HG02759 (cell line): ENCODE results near the gene PRKN.
"Not testable (repeated sequence)": the region's sequence is repeated elsewhere in the genome, so short reads cannot be mapped to it uniquely, and the experiment has no call there.

ENCODE experiments used
- ATAC-seq: cut with Tn5 transposase; IDR thresholded peaks from one replicate; pipeline ENCODE4 v1.9.1; 2021; ENCODE audit warnings: mild to moderate bottlenecking, moderate library complexity; ENCODE audit not compliant: unreplicated experiment

The PRKN gene

GRCh38 chr6:161886545-161886944 is 841.0 kb downstream of the PRKN start:
- ATAC-seq, result not testable (repeated sequence)

DNA sequence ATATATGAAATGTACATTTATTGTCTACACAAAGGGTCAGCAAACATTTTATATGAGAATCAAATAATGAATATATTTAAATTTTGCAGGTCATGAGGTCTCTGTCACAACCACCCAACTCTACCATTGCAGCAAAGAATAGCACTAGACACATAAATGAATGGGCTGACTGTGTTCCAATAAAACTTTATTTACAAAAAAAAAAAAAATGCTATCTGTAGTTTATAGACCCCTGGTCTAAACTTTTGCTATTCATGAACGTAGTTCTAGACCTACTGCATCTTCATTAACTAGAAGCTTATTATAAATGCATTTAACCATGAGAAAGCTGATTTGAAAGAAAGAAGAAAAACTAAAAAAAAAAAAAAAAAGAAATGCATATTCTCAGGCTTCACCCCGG is 842.8 kb downstream of the PRKN start:
- no peak for ATAC-seq

- no peak for ATAC-seq
Observed at GRCh38 chr6:161882196-161882765, 845.3 kb downstream of the PRKN start.

DNA sequence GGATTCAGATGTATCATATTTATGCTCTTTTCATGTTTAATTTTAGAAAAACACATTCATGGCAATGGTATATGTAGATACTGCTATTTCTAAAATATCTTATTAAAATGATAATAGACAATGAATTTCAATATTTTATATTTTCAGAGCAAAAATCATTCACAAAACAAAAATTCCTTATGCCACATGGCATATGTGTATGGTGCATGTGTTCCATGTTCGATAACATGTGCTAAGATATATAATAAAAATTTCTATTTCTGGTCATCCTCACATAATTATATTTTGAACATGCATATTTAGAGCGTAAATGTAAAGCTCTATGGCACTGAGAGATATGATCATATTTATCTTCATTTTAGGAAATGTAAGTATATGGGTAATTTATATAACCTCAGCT is 847.5 kb downstream of the PRKN start:
- no peak for ATAC-seq

GRCh38 chr6:161876231-161876630 is 851.3 kb downstream of the PRKN start:
- ATAC-seq, result no peak

DNA sequence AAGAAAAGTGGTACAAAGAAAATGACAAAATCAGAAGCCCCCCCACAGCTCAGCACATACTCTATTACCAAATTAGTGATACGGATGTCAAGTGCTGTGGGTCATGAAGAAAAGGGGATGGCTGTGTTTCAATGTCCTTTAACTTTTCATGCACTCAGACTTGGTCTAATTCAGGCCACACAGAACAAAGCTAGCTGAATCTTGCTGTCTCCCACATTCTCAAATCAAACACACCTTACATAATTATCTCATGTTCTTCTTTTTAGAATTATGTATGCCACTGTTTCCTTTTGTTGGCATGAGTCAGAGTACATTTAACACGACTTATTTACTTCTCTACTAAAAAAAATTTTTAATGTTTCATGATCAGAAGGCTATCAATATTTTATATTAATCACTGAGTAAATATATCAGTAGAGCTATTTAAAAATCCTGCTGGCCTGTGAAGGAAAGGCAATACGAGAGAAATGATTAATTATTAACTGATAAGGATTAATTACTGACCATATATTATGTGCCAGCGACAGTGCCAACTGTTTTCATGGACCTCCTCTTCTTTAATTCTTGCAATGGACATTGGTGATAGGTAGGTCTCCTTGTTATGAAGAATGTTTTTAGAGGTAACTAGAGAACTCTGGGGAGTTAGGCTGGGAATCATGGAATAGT is 857.2 kb downstream of the PRKN start:
- ATAC-seq, result no peak

DNA sequence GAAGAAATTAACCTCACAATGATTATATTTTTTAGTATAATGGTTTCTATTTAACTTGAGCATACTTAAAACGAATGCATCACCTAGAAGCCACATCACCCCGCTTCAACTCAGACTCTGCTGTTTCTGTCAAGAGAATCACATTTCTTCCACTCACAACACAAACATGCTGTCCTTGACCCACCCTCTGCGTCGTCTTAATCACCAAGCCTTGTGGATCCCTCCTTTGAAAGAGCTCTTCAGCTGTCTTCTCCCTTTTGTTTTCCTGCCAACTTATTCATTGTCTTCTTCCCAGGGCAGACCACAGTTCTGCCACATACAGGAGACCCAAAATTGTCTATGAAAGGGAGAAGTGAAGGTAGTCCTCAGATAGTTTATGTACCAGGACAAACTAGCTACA is 858.1 kb downstream of the PRKN start:
- ATAC-seq, result no peak

DNA sequence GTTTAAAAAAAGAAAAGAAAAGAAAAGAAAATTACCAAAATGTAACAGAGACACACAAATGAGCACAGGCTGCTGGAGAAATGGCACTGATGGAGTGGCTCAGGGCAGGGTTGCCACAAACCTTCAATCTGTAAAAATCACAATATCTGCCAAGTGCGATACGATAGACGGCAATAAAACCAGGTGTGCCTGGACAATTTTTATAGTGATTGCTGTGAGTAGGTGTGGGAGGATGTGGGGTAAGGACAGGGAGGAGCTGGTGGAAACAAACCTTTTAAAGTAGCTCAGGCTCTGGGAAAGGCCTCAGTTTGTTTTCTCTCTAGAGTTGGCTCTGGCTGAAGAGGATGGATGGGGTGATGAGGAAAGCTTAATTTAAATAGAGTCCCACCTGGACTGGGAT is 861.0 kb downstream of the PRKN start:
- ATAC-seq, result no peak

DNA sequence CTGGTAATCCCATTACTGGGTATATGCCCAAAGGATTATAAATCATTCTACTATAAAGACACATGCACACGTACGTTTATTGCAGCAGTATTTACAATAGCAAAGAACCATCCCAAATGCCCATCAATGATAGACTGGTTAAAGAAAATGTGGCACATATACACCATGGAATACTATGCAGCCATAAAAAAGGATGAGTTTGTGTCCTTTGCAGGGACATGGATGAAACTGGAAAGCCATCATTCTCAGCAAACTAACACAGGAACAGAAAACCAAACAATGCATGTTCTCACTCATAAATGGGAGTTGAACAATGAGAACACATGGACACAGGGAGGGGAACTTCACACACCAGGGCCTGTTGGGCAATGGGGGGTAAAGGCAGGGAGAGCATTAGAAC is 866.5 kb downstream of the PRKN start:
- not testable (repeated sequence) for ATAC-seq

DNA sequence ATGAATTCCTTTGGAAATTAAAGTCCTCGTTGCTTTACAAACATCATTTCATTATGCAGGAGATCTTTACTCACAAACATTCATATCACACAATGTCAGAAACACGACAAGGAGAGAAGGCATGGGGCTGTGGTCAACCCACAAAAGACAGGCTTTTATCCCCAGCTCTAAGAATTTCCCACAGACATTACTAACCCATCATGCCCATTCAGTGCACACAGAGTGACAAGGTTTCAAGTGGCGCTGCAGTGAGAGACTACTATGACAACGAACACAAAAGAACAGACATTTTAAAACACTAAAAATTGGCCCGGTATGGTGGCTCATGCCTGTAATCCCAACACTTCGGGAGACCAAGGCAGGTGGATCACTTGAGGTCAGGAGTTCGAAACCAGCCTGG is 873.9 kb downstream of the PRKN start:
- no peak for ATAC-seq

- ATAC-seq, result not testable (repeated sequence)
Observed at GRCh38 chr6:161851486-161851885, 876.1 kb downstream of the PRKN start.

GRCh38 chr6:161850562-161850961 is 877.0 kb downstream of the PRKN start:
- no peak for ATAC-seq

DNA sequence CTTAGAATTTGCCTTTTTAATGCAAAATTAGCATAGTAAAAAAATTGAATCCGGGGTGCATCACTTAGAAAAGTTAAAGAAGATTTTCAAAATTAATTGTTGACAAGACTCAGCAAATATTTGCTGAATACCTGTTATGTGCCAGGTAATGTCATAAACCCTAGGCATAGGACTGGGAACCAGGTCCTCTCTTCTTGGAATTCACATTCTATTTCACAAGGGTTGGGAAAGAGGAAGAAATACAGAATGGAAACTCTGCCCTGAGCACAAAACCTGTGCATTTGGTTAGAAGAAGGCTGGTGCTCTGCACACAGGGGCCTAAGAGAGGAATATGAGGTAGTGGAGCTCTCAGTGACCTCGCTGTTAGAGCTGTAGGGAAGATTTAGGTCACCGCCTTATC is 879.9 kb downstream of the PRKN start:
- no peak for ATAC-seq

GRCh38 chr6:161844804-161845203 is 882.8 kb downstream of the PRKN start:
- no peak for ATAC-seq

GRCh38 chr6:161843066-161843465 is 884.5 kb downstream of the PRKN start:
- ATAC-seq, result no peak

DNA sequence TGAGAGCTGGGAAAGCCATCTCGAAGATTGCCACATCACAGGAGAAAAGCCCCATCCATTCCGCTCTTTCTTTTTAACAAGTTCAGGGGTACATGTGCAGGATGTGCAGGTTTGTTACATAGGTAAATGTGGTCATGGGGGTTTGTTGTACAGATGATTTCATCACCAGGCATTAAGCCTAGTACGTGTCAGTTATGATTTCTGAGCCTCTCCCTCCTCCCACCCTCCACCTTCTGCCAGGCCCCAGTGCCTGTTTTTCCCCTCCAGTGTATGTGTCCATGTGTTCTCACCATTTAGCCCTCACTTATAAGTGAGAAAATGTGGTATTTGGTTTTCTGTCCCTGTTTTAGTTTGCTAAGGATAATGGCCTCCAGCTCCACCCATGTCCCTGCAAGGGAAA is 887.2 kb downstream of the PRKN start:
- ATAC-seq, result no peak

DNA sequence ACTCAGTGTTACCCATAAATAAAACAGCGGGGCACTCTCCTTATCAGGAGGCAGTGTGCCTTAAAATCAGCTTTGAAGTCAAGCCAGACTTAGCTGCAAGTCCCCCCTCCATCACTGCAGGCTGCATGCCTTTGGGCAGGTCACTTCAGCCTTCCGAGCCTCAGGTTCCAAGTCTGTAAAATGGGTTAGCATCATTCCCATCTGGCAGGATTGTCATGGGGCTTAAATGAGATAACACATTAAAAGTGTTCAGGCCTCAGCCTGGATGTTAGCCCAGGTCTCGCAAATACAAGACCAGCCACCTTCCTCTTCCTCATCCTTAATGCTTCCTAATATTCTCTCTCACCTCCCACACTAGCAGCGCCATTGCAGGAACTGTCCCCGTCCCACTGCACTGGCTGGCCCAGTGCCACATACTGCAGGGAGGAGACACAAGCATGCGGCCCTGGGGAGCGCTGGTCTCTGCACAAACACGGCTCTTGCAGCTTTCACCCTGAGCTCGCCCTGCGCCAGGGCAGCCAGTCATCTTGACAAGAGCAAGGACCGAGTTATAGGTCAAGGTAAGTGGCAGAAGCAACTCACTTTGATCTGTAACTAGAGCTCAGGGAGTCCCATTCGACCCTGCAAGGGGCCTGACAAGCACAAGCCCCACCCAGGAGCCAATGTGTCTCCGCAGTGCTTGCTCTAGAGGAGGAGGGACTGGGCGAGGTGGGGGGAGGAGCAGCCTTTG is 889.1 kb downstream of the PRKN start:
- ATAC-seq, result no peak

DNA sequence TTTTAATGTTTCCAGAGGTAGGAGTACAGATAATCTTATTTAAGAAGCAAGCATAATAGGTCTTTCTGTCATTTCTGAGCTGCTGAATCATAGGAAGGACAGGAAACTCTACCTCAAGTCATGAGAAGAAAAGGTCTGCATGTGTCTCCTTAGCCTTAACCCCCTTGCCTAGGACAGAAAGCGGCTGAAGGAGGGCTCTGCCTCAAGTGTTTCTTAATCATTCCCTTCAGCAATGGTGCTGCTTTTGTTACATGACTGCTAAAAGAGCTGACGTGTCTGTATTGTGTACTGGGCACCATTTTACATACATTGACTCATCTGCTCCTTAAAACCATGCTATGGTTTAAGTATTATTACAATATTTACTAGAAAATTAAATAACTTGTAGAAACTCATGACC is 889.7 kb downstream of the PRKN start:
- no peak for ATAC-seq

DNA sequence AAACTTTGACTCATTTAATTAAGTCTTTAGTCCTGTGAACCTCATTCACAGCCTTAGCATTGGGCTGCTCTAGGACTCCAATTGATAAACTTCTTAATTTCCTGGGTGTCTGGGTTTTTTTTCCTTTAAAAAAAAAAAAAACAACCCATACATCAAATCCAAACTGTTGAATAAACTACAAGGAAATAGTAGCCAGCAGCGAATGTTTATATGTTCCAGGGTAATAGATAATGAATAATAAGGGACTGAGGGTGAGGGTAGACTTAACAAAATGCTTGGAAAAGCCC is 890.2 kb downstream of the PRKN start:
- ATAC-seq, result no peak

DNA sequence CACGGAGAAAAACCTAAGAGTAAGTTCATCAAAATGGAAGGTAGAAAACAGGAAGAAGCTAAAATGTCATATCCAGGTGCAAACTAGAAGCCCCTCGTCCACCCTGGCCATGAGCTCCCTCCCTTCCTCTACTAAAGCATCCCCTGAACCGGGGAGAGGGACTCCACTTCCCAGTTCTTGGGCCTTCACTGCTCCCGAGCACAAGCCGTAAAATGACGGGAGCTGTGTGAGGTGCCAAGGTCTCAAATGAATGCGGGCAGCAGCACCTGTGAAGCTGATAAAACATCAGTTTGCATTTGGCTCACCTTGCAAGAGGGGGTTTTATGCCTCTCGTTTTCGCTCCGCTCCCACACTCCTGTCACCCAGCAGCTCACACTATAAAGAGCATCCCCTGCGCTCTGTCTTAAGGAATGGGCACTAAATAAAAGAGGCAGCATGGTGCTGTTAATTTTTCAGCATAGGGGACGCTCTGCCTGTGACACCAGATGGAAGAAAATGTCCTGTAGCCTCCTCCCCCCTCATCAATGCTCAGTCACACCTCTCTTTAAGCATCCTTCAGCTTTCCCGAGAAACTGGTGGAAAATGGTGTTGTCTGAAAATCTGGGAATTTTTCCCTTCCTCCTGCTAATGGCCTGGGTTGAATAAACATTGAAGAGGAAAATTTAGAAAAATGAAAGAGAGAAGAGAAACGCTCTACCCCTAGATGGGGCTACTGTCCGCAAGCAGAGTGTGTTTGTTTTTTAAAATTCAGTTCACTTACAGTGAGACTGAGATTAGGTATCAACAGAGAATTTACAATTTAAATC is 890.7 kb downstream of the PRKN start:
- no peak for ATAC-seq

- no peak for ATAC-seq
Observed at GRCh38 chr6:161835500-161836215, 891.9 kb downstream of the PRKN start.
